ENCODE measurements around the gene RERE.

DNA sequence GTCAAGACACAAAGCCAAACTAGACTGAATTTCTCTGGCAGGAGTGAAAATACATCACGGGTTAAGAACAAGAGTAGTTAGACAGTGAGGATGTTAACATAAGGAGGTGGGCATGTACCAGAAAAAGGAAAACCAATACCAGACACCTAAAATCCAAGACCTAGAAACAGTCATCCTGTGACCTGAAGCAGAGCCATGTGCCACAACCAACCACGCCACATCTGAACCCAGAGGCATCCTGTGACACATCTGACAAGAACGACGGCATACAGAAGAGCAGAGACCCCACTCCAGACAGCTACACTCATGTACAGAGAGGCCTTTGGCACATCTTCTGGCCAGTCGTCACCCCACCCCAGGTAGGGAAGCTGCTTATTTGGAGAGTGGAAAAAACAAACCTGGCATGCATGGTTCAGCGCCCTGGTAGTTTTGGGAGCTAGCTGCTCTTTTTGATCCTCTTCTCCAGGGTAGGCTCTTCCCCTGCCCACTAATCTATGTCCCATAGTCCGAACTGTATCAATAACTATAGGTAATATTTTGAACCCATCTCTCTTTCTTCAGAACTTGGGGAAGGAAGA, 427.4 kb downstream of the RERE start:
- no peak for TF ChIP-seq POLR2A (IDR thresholded peaks at IDR 0.05; ENCODE audit: low read depth, low read length)
- no peak for TF ChIP-seq POLR2AphosphoS5 (IDR thresholded peaks at IDR 0.05; ENCODE audit: low read depth, low read length)
- TF ChIP-seq TAF1 (IDR thresholded peaks at IDR 0.05; ENCODE audit: borderline replicate concordance, low read depth, low read length): no peak
